GM18868 (cell line): ENCODE data around the gene DCK.
"Not testable (repeated sequence)": the region's sequence is repeated elsewhere in the genome, so short reads cannot be mapped to it uniquely, and the experiment has no call there.

Experiments
- ATAC-seq: cut with Tn5 transposase; IDR thresholded peaks from one replicate; pipeline ENCODE4 v1.9.1; 2021; ENCODE audit warnings: mild to moderate bottlenecking, moderate library complexity; ENCODE audit not compliant: unreplicated experiment

The DCK gene

DNA sequence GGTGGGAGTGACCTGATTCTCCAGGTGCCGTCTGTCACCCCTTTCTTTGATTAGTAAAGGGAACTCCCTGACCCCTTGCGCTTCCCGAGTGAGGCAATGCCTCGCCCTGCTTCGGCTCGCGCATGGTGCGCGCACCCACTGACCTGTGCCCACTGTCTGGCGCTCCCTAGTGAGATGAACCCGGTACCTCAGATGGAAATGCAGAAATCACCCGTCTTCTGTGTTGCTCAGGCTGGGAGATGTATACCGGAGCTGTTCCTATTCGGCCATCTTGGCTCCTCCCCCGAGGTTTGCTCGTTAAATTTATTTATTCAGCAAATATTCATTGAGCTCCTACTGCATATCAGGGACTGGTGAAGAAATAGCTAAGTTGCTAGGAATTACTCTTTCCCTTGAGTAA lies 66.1 kb downstream of the DCK start:
- ATAC-seq, result not testable (repeated sequence)

DNA sequence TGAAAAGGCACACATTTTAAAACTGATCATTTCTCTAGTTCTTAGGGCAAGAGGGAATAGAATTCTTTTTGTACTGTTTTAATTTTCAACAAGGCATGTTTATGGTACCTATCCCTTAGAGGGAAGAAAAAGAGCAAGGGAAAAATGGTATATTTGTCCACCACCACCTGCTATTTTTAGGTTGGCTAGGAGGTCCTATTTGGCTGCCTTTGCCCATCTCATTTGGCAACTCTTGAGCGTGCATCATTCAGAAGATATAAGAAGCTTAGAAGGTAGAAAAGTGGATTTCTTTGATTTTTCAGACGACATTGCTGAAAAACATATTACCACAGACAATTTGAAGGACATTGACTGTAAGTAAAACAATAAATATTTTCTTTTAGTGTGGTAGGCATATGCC lies 69.0 kb downstream of the DCK start:
- ATAC-seq, result no peak

DNA sequence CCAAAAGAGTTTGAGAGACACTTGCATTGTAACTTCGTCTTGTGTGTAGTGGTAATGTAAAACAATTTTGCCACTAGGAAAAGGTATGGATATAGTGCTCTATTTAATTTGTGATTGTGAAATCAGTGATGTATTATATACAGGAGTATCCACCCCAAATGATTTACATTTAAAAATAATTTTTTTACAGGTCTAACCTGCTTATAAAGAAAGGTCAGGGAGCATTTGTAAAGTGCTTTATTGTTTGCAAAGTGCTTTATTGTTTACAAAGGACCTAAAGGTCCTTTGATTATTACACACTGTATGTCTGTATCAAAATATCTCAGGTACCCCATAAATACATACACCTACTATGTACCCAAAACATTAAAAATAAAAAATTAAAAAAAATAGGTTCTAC lies 70.3 kb downstream of the DCK start:
- no peak for ATAC-seq

DNA sequence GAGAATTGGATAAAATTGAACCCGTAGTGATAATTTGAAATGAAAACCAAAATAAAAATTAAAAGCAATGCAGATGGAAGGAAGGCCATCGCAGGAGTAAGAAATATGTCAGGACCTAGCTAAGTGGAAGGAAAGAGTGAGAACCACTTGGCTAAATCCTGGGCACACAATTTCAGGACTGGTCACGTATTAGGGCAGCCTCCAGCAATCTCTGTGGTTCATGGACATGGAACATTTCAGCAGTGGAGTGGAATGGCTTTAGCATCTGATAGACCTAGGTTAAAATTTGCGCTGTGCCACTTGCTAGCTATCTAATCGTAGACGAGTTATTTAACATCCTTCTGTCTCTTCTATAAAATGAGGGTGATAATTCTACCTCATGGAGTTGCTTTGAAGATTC lies 71.1 kb downstream of the DCK start:
- ATAC-seq, result no peak

DNA sequence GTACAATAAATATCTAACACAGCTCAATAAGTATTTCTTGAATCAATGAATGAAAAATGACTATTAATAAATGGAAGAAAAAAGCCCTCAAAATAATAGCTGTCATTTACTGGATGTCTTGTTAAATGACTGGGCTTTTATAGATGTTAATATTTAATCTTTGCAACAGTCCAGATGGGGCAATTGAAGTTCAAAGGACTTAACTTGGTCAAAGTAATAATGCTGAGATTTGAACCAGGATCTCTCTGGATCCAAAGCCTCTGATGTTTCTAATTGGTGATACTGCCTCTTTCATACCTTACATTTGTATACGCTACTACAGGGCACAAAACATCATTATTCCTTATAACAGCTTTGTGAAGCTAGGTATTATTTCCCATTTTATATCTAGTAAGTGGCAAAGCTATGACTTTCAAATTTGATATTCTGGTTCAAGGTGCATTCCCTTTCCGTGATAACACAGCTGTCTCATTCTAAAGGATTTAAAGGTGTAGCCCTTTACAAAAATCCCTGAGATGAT lies 72.6 kb downstream of the DCK start:
- no peak for ATAC-seq

DNA sequence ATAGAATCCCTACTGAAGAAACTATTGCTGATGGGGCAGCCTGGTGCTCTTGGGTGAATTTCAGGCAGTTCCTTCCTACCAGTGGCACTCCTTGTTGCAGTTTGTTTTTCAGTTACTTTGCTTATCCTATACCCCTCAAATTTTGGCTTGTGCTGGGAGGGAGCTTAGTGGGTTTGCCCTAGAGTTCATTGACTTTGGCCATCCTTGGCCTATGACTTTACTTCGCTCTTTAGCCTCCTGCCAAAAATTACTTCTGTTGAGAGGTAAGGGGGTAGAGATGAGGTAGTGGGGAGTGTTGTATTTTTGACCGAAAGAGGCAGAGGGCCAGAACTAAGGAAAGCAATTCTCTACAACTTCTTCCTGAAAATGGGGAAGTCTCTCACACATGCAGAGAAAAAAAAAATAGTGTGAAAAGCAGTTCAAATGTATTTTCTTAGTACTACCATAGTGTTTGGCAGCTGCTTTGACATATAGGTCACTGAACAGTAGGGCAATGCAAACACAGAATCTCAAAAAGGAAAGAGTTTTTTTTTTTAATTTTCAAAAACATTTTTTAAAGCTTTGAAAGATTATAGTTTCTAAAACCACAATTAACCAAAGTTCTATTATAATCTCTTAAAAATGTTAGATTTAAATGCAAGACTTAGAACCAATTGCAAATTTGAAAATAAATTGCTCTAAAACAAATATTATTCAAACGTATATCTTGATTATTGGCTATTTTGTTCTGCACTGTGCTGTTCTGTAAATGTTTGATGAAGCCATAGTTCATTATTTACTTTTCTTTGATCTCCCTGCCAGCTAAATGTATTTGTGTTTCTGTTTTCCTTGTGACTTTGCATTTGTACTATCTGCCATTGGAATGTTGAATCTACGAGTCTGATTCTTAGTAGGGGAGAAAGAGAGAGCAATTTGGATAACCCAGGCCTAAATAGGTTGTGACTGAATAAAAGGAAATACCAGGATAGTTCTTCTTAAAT lies 73.6 kb downstream of the DCK start:
- ATAC-seq, result no peak

DNA sequence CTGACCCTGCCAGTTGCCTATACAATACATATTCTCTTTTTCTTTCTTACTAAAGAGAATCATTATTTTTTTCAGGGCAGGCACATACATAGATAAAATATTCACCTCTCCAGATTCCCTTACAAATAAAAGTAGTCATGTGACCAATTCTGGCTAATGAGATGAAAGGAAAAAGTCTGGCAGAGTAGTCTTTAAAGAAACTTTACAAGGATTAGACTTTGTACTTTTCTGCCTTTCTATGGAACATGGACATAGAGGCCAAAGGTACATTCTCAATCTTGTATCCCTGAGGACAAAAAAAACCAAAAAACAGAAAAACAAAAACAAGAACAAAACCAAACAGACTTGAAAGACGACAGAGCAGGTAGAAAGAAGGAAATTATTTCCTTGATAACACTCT lies 75.6 kb downstream of the DCK start:
- no peak for ATAC-seq

DNA sequence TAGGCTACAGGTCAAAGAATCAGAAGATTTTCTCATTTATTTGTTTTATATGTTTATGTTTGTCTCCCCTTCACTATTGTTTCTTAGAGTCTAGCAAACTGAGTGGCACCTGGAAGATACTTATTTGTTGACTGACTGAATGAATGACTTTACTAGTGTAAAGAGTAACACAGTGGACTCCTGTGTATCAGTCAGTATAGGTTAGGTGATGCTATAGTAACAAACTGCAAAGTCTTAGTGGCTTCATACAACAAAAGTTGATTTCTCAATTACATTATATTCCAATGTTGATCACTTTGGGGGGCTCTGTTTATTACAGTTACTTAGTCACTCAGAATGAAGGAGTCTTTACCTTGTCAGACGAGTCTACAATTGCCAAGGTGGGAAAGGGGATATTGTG lies 76.6 kb downstream of the DCK start:
- ATAC-seq, result no peak

DNA sequence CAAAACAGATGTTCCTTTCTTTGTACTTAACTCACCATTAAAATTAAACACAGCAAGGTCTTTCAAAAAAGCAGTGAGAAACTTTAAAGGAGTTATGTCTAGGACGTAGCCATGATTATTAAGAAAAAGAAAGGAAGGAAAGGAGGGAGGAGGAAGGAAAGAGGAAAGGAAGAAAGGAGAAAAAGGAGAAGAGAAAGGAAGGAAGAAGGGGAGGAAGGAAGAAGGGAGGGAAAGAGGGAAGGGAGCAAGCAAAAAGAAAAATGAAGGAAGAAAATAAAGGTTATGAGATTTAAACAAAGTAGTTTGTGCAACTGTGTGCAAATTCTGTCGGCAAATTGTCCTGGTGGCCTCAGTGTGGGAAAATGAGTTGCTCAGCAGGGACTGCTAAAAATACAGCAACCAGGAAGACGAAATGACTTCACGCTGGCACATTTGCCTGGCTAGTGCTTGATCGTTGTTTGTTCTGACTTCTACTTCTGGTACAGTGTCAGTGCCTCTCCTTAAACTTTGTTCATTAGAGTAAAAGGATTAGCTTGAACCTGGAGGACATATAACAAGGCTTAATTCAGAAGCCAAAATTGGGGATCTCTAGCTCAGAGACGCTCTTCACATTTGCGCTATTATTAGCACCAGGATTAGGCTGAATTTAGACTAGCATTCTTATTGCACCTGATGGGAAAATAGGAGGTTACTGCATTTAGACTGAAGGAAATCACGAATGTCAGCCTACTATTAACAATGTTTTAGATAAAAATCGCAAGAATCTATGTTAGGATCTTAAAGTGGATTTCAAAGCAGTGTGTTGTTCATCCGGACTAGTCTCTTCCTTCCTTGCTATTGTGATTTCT lies 81.2 kb downstream of the DCK start:
- ATAC-seq, result no peak
